Tibial nerve (tissue), 4 donors: ENCODE measurements around the gene KCNA3. TPM values are rescaled to one million over a fixed set of nuclear protein-coding genes. Genes with fewer than 3 reads are reported as not detected.

ENCODE experiments used
- DNase-seq, 2 donors: peaks; one replicate each; pipeline ENCODE4 v3.0.0-alpha.2; 2019; ENCODE audit warnings: low spot score in 2 of 2
- H3K27ac ChIP-seq, 4 donors: fragments of 200-600 bp; sonication (generic) in 3 of 4; one replicate each; pipeline ENCODE4 v1.5.1; 2017 to 2019; ENCODE audit warnings: mild to moderate bottlenecking in 1 of 4
- H3K27me3 ChIP-seq, 2 donors: fragments of 200-600 bp; sonication (generic) in 1 of 2; one replicate each; pipeline versions ENCODE4 v1.5.1 to v1.6.0; 2017 to 2019
- H3K36me3 ChIP-seq, 3 donors: fragments of 200-600 bp; sonication (generic); one replicate each; pipeline ENCODE4 v1.5.1; 2018 to 2019
- H3K4me1 ChIP-seq, 4 donors: fragments of 200-600 bp; sonication (generic) in 3 of 4; one replicate each; pipeline ENCODE4 v1.5.1; 2017 to 2019
- H3K4me3 ChIP-seq, 4 donors: fragments of 200-600 bp; sonication (generic) in 3 of 4; one replicate each; pipeline ENCODE4 v1.5.1; 2017 to 2019; ENCODE audit warnings: mild to moderate bottlenecking in 1 of 4, moderate library complexity in 1 of 4
- H3K9me3 ChIP-seq, 4 donors: fragments of 200-600 bp; sonication (generic) in 3 of 4; one replicate each; pipeline ENCODE4 v1.5.1; 2017 to 2019
- EP300 ChIP-seq, 2 donors: sonication (generic); formaldehyde crosslinking; IDR thresholded peaks; one replicate each; pipeline ENCODE4 v1.6.1; 2017; ENCODE audit warnings: antibody characterized with exemption in 2 of 2, mild to moderate bottlenecking in 1 of 2
- POLR2A ChIP-seq, 2 donors: fragments of 450-650 bp; IDR thresholded peaks; one replicate each; pipeline ENCODE4 v1.6.1; 2017; ENCODE audit warnings: antibody characterized with exemption in 2 of 2, mild to moderate bottlenecking in 2 of 2, moderate library complexity in 2 of 2
- WGBS, 2 donors: methylation state at CpG; one replicate each; pipeline ENCODE4 v1.1.5; 2018; 5-methylcytosine and 5-hydroxymethylcytosine counted together
- total RNA-seq, 4 donors: library from RNA; depleted of rRNA; stranded (reverse); fragments of >200 nt; gene quantifications; one replicate each; pipeline ENCODE4 v1.1.0, GENCODE V29; 2016
- TF ChIP-seq, protein P1 (sequence below), 5 experiments: fragments of 200-600 bp in 3 of 5; fragments of 450-650 bp in 2 of 5; sonication (generic) in 3 of 5; IDR thresholded peaks; one replicate each; pipeline ENCODE4 v1.5.1; 2016 to 2019; ENCODE audit warnings: antibody characterized with exemption in 5 of 5, mild to moderate bottlenecking in 3 of 5, moderate library complexity in 2 of 5

Gene KCNA3
- total RNA-seq, 4 donors from 2014 or later, result 0.30 to 3.9 (median 1.2) TPM

DNA sequence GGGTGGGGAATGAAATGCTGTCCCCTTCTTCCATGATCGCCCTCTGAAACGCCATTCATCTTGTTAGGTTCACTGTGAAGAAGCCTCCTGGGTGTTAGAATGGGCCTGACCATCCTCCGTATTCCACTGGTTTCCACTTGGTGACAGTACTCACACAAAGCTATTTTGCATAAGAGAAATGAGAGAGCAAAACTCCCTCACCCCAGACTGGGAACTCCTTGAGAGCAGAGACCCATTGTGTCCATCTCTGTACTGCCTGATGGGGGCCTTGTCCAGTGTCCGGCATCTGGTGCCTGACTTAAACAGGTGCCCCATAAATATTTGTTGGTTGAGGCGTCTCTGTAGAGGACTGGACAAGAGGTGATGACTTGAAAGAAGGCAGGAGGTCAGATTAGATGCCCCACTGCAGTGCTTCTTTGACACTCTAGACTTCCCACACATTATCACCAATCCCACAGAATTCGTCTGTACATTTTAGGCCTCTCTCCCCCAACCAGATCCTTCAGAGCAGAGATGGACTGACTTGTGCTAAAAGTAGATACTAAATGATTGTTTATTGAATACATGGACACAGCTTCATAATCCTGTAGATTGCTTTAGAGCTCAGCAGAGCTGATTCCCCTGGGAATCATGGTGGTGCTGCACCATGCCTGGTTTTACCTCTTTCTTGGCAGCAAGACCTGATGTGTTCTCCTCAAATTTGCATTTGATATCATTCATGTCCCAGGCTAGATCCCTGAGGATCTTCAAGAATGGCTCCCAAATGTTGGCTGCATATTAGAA is 46.2 kb downstream of the KCNA3 start:
- TF ChIP-seq EP300 (IDR thresholded peaks at IDR 0.05), result no peak
- TF ChIP-seq POLR2A (IDR thresholded peaks at IDR 0.05), result no peak
- TF ChIP-seq, protein P1, sequence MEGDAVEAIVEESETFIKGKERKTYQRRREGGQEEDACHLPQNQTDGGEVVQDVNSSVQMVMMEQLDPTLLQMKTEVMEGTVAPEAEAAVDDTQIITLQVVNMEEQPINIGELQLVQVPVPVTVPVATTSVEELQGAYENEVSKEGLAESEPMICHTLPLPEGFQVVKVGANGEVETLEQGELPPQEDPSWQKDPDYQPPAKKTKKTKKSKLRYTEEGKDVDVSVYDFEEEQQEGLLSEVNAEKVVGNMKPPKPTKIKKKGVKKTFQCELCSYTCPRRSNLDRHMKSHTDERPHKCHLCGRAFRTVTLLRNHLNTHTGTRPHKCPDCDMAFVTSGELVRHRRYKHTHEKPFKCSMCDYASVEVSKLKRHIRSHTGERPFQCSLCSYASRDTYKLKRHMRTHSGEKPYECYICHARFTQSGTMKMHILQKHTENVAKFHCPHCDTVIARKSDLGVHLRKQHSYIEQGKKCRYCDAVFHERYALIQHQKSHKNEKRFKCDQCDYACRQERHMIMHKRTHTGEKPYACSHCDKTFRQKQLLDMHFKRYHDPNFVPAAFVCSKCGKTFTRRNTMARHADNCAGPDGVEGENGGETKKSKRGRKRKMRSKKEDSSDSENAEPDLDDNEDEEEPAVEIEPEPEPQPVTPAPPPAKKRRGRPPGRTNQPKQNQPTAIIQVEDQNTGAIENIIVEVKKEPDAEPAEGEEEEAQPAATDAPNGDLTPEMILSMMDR (IDR thresholded peaks at IDR 0.05), result no peak
- no peaks in the 10 kb centered on the region for H3K27me3 ChIP-seq
- 71 to 80% methylated on average over 6 of the region's 6 CpGs for WGBS, 2 donors
- no peak overlapping the region for H3K4me3 ChIP-seq
- peaks cover 0 to 9% (median 0%) of the 10 kb centered on the region in 4 donors for H3K4me1 ChIP-seq
- H3K36me3 ChIP-seq, result no peaks in the 10 kb centered on the region
- no peak for DNase-seq
- no peak overlapping the region for H3K27ac ChIP-seq
- H3K9me3 ChIP-seq, result no peaks in the 10 kb centered on the region

DNA sequence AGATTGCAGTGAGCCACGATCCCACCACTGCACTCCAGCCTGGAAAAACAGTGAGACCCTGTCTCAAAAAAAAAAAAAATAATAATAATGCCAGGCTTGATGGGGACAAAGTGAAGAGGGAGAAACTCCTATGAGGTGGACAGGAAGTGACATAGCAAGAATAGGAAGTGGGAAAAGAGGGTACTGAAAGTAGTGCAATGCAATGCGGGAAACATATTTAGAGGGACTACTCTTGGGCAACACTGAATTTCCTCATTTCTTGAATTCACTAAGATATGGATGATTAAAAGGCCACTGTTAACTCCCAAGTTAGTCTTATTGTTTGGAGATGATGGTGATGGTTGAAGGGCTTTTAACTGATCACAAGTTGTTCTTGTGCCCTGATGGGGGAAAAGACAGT is 47.0 kb downstream of the KCNA3 start:
- 83 to 87% methylated on average over 2 of the region's 2 CpGs for WGBS, 2 donors
- no peaks in the 10 kb centered on the region for H3K27me3 ChIP-seq
- H3K27ac ChIP-seq, result no peak overlapping the region
- no peaks in the 10 kb centered on the region for H3K9me3 ChIP-seq
- no peaks in the 10 kb centered on the region for H3K36me3 ChIP-seq
- TF ChIP-seq EP300 (IDR thresholded peaks at IDR 0.05) (peak in 1 of 2 donors; percentile 49), POLR2A (IDR thresholded peaks at IDR 0.05) (no peak)
- TF ChIP-seq, protein P1 (IDR thresholded peaks at IDR 0.05), result no peak
- no peak overlapping the region for H3K4me3 ChIP-seq
- no peak for DNase-seq
- H3K4me1 ChIP-seq, result peaks cover 0 to 9% (median 0%) of the 10 kb centered on the region in 4 donors

DNA sequence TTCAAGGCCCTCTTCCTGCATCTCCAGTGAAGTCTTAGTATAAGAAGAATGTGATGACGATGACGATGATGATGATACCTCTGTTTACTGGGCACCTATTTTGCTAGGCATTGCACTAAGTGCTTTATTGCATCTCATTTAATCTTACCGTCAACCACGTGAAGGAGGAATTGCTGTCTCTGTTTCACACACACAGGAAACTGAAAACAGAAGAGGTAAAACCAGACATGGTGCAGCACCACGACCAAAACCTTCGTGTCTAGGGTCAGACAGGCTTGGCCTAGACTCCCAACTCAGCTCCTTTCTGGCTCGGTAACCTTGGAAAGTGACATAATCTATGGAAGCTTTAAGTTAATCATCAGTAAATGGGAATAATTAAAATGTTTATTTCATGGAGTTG is 47.9 kb downstream of the KCNA3 start:
- Histone ChIP-seq H3K4me3 (no peak overlapping the region), H3K27me3 (no peaks in the 10 kb centered on the region), H3K27ac (no peak overlapping the region), H3K36me3 (no peaks in the 10 kb centered on the region), H3K9me3 (no peaks in the 10 kb centered on the region), H3K4me1 (peaks cover 0 to 4% (median 0%) of the 10 kb centered on the region in 4 donors)
- DNase-seq, result no peak
- TF ChIP-seq EP300 (IDR thresholded peaks at IDR 0.05) (no peak), POLR2A (IDR thresholded peaks at IDR 0.05) (no peak)
- TF ChIP-seq, protein P1 (IDR thresholded peaks at IDR 0.05), result no peak
- WGBS, 2 donors, result 71 to 72% methylated on average over 7 of the region's 7 CpGs

Other genes starting within 250 kb of the KCNA3 start
- 1 to 10 TPM in 3 of 4 donors, not detected in 1; 1.2 to 6.9 (median 4.6) TPM for gene PROK1, start 223.8 kb downstream of the KCNA3 start, total RNA-seq
- gene KCNA10, start 155.8 kb downstream of the KCNA3 start, total RNA-seq, result not detected
- gene KCNA2, start 68.6 kb downstream of the KCNA3 start, total RNA-seq, result 10 to 100 TPM; 10.2 to 22.0 (median 16.5) TPM
- 10 to 100 TPM; 12.0 to 45.0 (median 22.5) TPM for gene CD53, start 198.2 kb upstream of the KCNA3 start, total RNA-seq